GM19372 (cell line): ENCODE results near the gene SCAP.
"Not testable (repeated sequence)": the region's sequence is repeated elsewhere in the genome, so short reads cannot be mapped to it uniquely, and the experiment has no call there.

Experiments used
- ATAC-seq: cut with Tn5 transposase; IDR thresholded peaks from one replicate; pipeline ENCODE4 v1.9.1; 2021; ENCODE audit warnings: mild to moderate bottlenecking, low read depth, moderate library complexity; ENCODE audit not compliant: unreplicated experiment

The SCAP gene

DNA sequence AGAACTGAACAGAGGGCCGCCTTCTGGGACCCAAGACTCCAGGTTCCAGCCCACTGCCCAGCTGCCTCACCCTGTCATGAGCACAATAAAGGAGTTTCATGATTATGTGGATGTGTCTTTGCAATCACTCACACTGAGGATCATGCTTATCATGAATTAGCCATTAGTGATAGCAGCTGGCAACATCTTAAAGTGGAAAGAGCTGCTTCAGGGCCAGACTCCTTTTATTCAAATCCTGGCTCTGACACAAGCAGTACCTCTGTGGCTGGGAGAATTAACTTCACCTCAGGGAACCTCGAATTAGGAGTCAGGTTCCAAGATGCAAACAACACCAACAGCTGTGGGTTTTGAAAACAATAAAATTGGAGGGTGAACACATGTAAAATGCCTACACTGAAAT is 6.6 kb upstream of the SCAP start:
- no peak for ATAC-seq

DNA sequence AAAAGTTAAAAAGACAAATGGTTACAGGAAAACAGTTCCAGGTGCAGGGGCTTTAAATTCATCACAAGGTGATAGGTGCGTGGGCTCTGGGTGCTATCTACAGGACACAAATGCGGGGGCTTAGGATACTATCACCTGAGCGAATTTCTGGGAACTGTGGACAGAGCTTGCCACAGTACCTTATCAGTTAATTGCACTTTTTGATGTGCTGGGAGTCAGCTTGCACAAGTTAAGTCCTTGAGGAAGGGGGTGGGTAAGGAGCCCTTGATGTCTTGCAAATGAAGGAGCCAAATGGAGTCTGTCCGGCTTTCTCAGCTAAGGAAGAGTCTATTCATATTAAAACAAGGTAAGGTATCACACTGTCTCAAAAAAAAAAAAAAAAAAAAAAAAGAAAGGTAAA is 6.0 kb upstream of the SCAP start:
- ATAC-seq, result not testable (repeated sequence)

DNA sequence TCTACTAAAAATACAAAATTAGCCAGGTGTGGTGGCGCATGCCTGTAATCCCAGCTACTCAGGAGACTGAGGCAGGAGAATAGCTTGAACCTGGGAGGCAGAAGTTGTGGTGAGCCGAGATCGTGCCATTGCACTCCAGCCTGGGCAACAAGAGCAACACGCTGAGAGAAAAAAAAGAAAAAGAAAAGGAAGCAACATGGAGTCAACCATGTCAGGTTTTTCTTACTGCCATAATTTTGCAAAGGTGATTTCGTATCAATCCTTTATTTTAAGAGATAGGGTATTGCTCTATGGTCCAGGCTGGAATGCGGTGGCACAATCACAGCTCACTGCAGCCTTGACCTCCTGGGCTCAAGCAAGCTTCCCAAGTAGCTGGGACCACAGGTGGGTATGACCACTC is 4.5 kb upstream of the SCAP start:
- ATAC-seq, result not testable (repeated sequence)

DNA sequence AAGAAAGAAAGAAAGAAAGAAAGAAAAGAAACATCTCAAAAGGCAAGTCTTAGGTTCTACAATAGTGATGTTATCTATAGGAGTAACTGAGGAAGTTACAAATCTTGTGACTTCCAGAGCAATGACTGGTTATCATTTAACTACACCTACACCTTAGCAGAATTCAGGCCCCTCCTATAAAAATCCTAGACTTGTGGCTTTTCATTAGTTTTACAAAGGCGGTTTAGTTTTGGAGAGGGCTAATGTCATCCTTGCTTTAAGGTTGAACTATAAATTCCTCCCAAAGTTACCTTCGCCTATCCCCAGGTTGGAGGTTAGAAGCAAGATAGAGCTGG is 4.1 kb upstream of the SCAP start:
- no peak for ATAC-seq

DNA sequence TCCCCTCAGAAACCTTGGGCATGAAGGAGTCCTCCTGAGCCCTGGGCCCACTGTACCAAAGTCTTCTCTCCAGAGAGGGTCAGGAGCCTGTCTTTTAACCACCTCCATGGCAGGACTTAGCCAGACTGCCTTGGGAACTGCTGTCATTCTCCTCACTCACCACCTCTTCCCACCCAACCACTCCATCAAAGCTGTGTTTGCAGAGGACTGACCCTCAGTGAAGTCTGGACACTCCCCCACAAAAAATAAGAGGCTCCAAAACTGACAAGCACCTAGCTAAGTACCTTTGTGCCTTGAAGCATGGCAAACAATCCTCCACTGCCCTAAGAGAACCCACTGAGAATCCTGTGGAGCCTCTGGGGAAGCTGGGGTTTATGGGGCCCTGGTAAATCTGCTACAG is 2.3 kb upstream of the SCAP start:
- no peak for ATAC-seq

DNA sequence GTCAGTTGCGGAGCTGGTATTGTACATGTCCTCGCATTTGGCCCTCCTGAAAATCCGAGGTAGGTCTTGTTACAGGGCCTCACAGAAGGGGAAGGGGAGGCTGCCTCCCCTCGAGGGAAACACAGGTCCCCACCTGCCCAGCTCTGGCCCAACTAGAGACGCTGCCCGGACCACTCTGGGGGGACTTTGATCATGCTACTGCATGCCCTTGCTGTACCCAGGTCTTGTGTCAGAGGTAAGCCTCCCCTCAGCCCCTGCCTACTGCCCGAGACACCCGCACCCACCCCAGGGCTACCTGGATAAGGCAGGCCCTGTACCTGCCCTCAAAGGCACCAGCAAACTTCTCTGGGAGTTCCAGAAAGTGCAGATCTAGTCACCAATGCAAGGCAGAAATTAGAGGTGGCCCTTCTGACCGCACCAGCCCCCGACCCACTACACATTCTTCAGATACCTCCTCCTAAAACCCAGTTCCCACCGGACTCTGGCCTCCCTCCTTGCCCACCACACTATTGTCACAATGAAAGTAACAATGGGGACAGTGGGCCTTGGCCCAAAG is 981 bp upstream of the SCAP start:
- no peak for ATAC-seq

DNA sequence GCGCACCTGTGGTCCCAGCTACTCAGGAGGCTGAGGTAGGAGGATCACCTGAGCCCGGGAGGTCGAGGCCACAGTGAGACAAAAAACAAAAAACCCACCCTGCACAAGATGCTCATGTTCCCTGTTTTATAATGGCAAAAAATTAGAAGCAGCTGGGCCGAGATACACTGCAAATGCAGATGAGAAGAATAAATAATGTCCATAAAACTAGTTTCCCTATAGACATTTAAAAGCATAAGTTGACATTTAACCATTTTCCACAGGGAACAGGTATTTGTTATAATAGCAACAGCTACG is 537 bp upstream of the SCAP start:
- ATAC-seq, result no peak

DNA sequence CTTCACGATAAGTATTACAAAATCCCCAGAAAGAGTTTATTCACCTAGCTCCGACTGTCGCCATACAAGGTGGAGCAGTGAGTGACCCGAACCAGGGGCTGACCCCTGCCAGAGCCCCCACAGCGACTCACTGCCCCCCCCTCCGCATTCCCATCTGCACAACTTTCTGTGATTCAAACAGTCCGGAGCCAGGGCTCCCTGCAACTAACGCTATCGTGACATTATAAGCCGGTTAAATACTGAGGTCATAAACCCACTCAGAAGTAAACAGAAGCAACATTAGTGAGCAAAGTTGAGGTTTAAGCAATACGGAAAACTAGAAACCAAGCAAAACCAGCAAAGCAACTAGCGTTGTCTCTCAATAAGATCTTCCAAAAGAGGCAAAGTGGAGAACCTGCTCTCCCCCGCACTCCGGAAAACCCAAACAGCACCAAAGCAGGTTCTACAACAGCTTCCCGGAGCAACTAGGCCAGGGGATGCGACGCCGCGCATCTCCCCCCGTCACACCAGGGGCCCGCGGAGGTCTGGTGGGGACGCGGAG is 642 bp downstream of the SCAP start:
- no peak for ATAC-seq

DNA sequence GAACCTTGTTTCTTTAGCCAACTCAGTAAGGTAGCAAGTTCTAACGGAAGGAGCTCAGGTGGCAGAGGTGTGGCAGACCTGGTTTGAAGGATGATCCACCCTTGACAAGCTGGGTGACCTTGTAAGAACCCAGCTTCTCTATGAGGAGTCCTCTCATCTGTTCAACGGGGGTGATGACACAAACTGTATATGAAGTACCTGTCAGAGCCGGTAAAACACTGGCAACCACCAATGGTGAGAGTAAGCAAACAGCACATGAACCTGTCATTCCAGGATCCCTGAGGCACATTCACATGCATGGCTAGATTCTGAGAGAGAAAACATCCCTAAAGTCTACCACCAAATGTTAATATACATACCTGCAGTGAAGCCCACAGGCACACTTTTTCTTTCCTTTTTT is 2.4 kb downstream of the SCAP start:
- ATAC-seq, result no peak

DNA sequence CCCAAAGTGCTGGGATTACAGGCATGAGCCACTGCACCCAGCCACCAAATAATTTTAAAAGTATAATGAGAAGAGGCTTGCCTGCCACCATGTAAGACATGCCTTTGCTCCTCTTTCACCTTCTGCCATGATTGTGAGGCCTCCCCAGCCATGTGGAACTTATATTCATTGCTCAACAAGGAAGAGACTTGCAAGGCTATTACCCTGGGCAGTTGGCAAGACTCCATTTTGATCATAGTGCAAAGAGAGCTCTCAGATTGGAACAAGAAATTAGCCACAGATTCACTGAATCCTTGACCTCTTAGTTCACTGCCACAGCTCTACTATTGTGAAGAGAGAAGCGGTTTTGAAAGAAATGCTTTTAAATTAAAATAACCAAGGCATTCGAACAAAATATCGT is 6.1 kb downstream of the SCAP start:
- no peak for ATAC-seq

DNA sequence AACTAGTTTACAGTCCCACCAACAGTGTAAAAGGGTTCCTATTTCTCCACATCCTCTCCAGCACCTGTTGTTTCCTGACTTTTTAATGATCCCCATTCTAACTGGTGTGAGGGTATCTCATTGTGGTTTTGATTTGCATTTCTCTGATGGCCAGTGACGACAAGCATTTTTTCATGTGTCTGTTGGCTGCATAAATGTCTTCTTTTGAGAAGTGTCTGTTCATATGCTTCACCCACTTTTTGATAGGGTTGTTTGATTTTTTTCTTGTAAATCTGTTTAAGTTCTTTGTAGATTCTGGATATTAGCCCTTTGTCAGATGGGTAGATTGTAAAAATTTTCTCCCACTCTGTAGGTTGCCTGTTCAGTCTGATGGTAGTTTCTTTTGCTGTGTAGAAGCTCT is 7.4 kb downstream of the SCAP start:
- ATAC-seq, result not testable (repeated sequence)

DNA sequence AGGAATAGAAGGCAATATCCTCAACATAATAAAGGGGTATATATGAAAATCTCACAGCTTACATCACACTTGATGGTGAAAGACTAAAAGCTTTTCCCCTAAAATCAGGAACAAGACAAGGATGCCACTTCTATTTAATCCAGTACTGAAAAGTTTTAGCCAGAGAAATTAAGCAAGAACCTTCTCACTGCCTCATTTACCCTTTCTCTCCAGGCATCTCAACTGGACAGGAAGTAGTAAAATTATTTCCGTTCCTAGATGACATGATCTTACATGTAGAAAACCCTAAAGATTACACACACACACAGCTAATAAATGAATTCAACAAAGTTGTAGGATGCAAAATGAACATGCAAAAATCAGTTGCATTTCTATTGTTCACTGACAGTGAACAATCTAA is 11.2 kb downstream of the SCAP start:
- no peak for ATAC-seq

DNA sequence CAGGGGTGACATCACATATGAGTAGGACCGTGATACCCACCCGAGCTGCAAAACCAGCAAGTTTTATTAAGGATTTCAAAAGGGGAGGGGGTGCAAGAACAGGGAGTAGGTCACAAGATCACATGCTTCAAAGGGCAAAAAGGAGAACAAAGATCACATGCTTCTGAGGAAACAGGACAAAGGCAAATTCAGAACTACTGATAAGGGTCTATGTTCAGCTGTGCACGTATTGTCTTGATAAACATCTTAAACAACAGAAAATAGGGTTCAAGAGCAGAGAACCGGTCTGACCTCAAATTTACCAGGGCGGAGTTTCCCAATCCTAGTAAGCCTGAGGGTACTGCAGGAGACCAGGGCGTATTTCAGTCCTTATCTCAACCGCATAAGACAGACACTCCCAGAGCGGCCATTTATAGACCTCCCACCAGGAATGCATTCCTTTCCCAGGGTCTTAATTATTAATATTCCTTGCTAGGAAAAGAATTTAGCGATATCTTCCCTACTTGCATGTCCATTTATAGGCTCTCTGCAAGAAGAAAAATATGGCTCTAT is 16.1 kb downstream of the SCAP start:
- ATAC-seq, result not testable (repeated sequence)

DNA sequence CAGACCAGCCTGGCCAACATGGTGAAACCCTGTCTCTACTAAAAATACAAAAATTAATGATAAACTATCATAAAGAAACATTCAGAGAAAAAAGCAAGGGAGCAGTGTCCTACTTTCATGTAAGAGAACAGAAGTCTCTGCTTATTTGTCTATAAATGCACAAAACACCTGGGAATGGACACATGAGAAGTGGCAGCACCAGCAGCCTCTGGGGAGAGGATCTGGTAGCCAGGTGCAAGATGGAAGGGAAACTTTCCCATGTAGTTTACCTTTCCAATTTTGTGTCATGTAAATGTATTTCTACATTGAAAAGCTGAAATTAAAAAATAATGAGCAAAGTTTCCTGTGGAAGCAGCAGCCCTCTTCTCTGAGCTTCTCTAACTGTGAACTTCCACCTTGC is 18.8 kb downstream of the SCAP start:
- no peak for ATAC-seq

DNA sequence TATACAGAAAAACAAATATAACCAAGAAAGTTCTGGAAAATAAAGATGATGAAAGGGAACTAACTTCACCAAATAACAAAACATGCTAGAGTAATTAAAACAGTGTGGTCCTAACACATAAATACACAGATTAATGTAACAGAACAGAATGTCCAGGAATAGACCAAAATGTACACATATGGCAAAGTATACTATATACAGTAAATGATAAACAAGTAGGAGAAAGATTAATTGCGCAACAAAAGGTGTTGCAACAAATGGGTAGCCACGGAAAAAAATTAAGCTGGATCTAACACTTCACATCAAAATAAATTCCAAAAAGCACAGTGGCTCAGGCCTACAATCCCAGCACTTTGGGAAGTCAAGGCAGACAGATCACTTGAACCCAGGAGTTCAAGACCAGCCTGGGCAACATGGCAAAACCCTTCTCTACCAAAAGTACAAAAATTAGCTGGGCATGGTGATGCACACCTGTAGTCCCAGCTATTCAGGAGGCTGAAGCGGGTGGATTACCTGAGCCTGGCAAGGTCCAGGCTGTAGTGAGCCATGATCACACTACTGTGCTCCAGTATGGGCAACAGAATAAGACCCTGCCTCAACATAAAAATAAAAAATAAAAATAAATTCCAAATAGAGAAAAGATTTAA is 19.8 kb downstream of the SCAP start:
- no peak for ATAC-seq

DNA sequence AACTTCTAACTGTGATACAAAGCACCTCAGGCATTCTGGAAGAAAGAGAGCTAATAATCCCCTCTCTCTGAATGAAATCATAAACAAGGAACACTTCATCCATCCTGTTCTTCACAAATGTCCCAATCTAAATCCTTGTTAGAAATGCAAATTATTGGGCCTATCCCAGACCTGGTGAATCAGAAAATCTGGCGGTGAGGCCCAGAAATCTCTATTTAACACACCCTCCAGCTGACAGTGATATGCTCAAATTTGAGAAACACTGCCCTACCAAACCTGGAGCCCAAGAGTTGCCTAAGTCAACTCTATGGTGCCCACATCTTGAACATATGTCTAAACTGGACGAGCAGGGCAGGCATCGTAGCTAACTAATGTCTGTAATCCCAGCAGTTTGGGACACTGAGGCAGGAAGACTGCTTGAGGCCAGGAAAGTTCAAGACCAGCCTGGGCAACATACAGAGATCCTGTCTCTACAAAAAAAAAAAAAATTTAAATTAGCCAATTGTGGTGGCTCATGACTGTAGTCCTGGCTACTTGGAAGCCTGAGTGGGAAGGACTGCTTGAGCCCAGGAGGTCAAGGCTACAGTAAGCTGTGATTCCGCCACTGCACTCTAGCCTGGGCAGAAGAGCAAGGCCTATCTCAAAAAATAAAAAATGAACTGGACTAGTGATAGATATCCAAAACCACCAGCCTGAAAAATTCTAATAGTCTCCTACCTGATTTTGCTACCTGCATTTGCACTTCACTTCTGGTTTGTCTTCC is 23.1 kb downstream of the SCAP start:
- no peak for ATAC-seq

DNA sequence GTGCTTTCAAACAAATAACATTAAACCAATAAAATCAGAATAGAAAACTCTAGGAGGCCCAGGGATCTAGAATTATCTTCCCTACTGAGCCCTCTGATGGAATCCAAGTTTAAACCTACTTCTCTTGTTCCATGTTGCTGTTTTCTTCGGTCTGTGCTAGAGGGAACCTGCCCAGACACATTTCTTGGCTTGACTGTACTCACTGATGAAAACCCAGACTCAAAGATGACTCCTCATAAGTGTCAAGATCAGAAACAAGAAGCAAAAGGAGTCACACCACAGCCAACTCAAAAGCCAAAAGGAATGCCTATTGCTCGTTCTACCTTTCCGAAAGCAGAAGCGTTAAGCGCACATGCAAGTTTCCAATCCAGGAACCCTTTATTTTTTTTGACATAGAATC is 31.6 kb downstream of the SCAP start:
- no peak for ATAC-seq

DNA sequence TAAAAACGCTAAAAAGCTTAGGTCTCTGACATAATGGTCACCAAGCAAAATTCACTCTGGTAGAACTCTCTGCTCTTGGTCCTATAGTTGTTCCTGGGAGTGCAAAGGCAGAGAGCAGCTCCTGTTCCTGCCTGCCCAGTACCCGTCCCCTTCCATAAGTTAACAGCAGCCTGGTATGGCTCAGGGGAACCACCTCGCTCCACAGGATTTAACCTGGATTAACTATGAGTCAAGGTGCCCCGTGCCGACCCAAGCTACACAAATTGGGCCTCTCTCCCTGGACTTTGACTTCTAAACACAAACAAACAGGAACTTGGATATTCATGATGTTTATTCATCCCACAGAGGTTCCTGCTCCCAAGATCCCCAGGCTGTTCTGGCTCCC is 32.1 kb downstream of the SCAP start:
- no peak for ATAC-seq

DNA sequence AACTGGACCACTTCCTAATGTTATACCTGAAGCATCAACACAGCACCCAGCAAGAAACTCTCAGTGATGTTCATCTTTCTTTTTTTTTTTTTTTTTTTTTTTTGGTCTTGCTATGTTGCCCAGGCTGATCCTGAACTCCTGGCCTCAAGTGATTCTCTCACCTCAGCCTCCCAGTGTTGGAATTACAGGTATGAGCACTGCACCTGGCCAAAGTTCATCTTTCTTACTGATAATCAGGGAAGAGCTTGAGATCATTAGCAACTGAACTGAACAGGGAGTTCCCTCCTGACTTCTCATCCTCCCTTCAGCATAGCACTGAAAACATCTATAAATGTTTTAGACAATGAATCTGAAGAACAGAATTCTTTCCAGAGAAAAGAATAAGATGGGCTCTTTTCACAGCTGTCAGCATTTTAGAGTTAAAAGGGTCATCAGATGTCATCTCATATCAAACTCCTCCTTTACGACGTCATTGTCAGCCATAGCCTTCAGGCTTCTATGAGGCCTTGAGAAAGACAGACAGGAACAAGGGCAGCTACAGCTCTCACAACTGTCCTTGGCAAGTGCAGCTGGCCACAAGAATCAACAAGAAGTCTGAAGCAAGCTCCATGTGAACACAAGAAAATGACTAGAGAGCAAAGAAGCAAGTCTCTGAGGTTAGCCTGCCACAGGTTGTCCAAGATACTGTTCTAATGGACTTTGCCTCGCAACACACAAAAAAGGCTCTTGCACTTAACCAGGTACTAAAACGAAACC is 33.8 kb downstream of the SCAP start:
- no peak for ATAC-seq

DNA sequence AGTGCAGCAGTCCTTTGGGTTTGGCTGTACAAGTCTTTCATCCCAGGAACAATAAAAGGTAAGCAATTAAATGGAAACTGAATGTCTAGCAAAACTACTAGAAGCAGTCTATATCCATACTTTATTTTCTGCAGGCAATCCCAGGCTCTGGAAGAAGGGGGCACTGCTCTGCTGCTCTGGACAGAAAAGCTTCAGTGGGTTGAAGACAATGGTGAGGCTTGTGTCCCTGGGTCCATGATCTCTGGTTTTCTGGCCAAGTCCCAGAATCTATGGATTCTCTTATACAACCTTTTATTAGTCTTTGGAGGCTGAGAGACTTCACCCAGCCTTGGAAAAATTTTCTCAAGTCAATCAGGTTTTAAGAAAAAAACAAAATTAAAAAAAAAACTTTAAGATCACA is 35.6 kb downstream of the SCAP start:
- no peak for ATAC-seq

DNA sequence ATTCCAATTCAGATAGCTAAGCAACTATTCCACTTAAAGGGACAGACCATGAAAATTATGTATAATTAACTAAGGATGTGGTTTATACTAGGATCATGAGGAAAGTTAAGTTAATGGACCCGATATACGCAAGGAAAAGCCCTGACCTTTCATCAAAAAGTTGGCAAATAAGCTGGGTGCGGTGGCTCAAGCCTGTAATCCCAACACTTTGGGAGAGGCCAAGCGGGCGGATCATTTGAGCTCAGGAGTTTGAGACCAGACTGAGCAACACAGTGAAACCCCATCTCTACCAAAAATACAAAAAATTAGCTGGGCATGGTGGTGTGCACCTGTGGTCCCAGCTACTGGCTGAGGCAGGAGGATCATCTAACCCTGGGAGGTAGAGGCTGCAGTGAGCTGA is 39.6 kb downstream of the SCAP start:
- ATAC-seq, result no peak
